Measurements from ENCODE around the gene HOXB6. TPM values are rescaled to one million over a fixed set of nuclear protein-coding genes. Genes with fewer than 3 reads are reported as not detected.

Gene HOXB6
- total RNA-seq, 1 donor from 2014 or later, result not detected

DNA sequence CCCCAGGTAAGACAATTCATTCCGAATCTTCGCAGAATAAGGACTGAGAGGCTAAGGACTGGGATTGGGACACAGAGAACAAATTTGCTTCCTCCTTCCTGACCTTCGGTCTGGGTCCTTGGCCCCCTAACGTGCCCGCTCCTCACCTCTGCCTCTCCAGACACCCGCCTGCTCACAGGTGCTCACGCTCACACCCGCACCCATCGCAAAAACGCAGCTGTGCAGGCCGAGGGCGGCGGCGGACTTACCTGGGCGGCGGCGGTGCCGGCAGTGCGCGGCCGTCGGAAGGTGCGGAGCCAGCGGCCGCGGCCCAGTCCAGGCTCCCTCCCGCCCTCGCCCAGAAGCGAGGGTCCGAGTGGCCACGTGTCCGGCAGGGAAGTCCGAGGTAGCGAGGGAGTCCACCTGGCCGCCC, 28.5 kb upstream of the HOXB6 start:
- peaks cover 81% of the 10 kb centered on the region for H4K20me1 ChIP-seq (ENCODE audit: low read depth)
- peaks cover 96% of the 10 kb centered on the region for H3K27me3 Mint-ChIP-seq (ENCODE audit: insufficient read depth, low read depth)
- no peaks in the 10 kb centered on the region for H3K36me3 ChIP-seq
- H3K9ac ChIP-seq, result no peak overlapping the region
- peaks cover 15% of the 10 kb centered on the region for H3K9me3 Mint-ChIP-seq
- H3K4me3 ChIP-seq, result no peak overlapping the region
- TF ChIP-seq, protein P1, sequence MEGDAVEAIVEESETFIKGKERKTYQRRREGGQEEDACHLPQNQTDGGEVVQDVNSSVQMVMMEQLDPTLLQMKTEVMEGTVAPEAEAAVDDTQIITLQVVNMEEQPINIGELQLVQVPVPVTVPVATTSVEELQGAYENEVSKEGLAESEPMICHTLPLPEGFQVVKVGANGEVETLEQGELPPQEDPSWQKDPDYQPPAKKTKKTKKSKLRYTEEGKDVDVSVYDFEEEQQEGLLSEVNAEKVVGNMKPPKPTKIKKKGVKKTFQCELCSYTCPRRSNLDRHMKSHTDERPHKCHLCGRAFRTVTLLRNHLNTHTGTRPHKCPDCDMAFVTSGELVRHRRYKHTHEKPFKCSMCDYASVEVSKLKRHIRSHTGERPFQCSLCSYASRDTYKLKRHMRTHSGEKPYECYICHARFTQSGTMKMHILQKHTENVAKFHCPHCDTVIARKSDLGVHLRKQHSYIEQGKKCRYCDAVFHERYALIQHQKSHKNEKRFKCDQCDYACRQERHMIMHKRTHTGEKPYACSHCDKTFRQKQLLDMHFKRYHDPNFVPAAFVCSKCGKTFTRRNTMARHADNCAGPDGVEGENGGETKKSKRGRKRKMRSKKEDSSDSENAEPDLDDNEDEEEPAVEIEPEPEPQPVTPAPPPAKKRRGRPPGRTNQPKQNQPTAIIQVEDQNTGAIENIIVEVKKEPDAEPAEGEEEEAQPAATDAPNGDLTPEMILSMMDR (IDR thresholded peaks at IDR 0.05), result no peak
- TF ChIP-seq EZH2phosphoT487 (IDR thresholded peaks at IDR 0.05) (peak; percentile 98), EZH2 (IDR thresholded peaks at IDR 0.05) (peak; percentile 96)
- DNase-seq (ENCODE audit: low spot score), result no peak
- no peak overlapping the region for H3K27ac Mint-ChIP-seq
- H3K27ac ChIP-seq, result no peak overlapping the region
- no peaks in the 10 kb centered on the region for H3F3A ChIP-seq (ENCODE audit: low read depth)
- no peaks in the 10 kb centered on the region for H3K79me2 ChIP-seq (ENCODE audit: low read depth)
- no peaks in the 10 kb centered on the region for H3K4me1 ChIP-seq
- no peak overlapping the region for H2AFZ ChIP-seq (replicated peaks)
- peaks cover 2% of the 10 kb centered on the region for H3K4me1 Mint-ChIP-seq
- no peaks in the 10 kb centered on the region for H3K36me3 Mint-ChIP-seq
- no peak overlapping the region for H3K4me3 Mint-ChIP-seq
- peaks cover 100% of the 10 kb centered on the region for H3K27me3 ChIP-seq
- H3K4me2 ChIP-seq, result no peak overlapping the region
- H3K9me3 ChIP-seq (ENCODE audit: low read depth), result no peaks in the 10 kb centered on the region

DNA sequence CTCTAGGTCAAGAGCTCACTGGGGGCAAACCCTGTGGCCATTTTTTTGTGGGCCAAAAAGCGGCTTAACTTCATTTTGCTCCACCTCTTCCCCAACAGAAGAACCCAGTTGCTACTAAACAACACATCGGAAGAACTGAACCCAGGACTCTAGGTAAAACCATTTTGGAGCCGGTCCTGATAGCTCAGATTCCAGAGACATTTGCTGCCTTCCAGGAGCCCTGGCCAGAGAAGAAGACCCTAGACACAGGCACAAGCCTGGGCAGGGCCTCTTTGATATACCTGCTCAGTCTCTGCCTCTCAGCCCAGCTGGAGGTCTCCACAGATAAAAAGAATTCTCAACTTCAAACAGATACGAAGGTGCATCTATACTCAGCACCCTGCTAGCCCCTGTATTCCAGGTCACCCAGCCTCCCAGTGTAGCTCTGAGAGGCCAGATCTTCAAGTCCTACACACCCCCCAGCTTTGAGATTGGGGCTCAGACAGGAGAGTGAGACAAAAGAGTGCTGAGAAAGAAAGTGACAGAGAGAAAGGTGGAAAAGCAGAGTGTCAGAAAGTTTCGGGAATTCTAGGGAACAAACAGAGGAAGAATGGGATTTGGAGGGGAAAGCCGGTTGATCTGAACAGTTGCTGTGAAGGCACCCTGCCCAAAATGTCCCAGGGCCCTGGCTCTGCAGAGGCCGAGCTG, 27.9 kb upstream of the HOXB6 start:
- Histone ChIP-seq H3K9ac (no peak overlapping the region), H3K27ac (no peak overlapping the region), H3K79me2 (ENCODE audit: low read depth) (no peaks in the 10 kb centered on the region), H3K4me3 (no peak overlapping the region), H3K27me3 (peaks cover 100% of the 10 kb centered on the region), H3K4me2 (no peak overlapping the region), H3F3A (ENCODE audit: low read depth) (no peaks in the 10 kb centered on the region), H3K9me3 (ENCODE audit: low read depth) (no peaks in the 10 kb centered on the region), H2AFZ (replicated peaks) (no peak overlapping the region), H4K20me1 (ENCODE audit: low read depth) (peaks cover 86% of the 10 kb centered on the region), H3K36me3 (no peaks in the 10 kb centered on the region), H3K4me1 (no peaks in the 10 kb centered on the region)
- no peak for DNase-seq (ENCODE audit: low spot score)
- Mint-ChIP-seq H3K27ac (no peak overlapping the region), H3K27me3 (ENCODE audit: insufficient read depth, low read depth) (peaks cover 96% of the 10 kb centered on the region), H3K9me3 (peaks cover 15% of the 10 kb centered on the region), H3K4me1 (peaks cover 2% of the 10 kb centered on the region), H3K4me3 (no peak overlapping the region), H3K36me3 (no peaks in the 10 kb centered on the region)
- TF ChIP-seq EZH2phosphoT487 (IDR thresholded peaks at IDR 0.05) (no peak), EZH2 (IDR thresholded peaks at IDR 0.05) (no peak)
- TF ChIP-seq, protein P1 (IDR thresholded peaks at IDR 0.05), result no peak

DNA sequence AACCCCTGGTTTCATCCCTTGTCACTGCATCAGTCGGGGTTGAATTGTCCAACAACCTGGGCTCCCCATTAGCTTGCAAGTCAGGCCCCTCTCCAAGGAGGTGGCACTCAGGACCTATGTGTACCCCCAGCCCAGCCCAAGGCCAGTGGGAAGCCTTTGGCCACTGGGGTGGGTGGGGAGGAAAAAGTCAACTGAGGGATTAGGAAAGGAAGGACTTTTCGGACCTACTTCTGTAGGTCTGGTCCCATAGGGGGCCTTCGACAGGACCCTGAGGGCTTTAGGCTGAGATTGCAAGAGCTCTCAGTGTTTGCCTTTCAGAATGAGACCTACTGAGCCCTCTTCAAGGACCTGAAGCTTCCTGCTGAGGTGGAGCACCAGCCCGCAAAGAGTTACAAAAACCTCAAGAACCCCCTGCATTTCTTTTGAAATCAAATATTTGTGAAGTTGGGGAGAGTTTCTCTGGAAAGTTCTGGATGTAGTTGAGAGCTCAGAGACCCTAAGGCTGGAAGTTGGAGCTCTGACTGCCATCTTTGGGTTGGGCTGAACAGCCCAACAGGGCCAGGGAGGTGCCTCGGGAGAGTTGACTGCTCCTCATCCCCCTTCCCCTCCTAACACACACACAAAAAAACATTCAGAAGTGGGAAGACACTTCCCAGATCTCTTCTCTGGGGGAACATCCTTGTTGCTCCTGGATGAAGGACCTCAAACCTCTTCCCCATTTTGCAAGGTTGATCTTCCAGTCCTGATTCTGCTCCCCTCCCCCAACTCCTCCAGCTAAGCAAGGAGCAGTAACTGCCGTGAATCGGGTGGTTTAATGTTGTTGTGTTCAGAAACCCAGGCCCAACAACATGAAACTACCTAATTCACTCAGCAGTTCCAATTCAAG, 27.1 kb upstream of the HOXB6 start:
- Histone ChIP-seq H4K20me1 (ENCODE audit: low read depth) (peaks cover 89% of the 10 kb centered on the region), H3K4me3 (no peak overlapping the region), H3K4me2 (no peak overlapping the region), H3K36me3 (no peaks in the 10 kb centered on the region), H2AFZ (replicated peaks) (no peak overlapping the region), H3K9ac (no peak overlapping the region), H3F3A (ENCODE audit: low read depth) (no peaks in the 10 kb centered on the region), H3K27me3 (peaks cover 100% of the 10 kb centered on the region), H3K27ac (no peak overlapping the region), H3K79me2 (ENCODE audit: low read depth) (no peaks in the 10 kb centered on the region), H3K9me3 (ENCODE audit: low read depth) (no peaks in the 10 kb centered on the region), H3K4me1 (no peaks in the 10 kb centered on the region)
- Mint-ChIP-seq H3K4me1 (peaks cover 4% of the 10 kb centered on the region), H3K4me3 (no peak overlapping the region), H3K9me3 (peaks cover 16% of the 10 kb centered on the region), H3K27me3 (ENCODE audit: insufficient read depth, low read depth) (peaks cover 96% of the 10 kb centered on the region), H3K36me3 (no peaks in the 10 kb centered on the region), H3K27ac (no peak overlapping the region)
- no peak for TF ChIP-seq EZH2phosphoT487 (IDR thresholded peaks at IDR 0.05)
- TF ChIP-seq EZH2 (IDR thresholded peaks at IDR 0.05), result peak; percentile 20
- DNase-seq (ENCODE audit: low spot score), result no peak
